ENCODE results near the gene ZNF697.
A peak's percentile ranks its signal among the peaks of the same experiment; 100 is the strongest.
"Not testable (repeated sequence)": the region's sequence is repeated elsewhere in the genome, so short reads cannot be mapped to it uniquely, and the experiment has no call there.

ZNF697 gene

GRCh38 chr1:119632103-119632490 is 16.0 kb downstream of the ZNF697 start:
- FAIRE-seq (no peak), DNase-seq (ENCODE audit: insufficient read length, low spot score) (no peak)
- TF ChIP-seq POLR2A (IDR thresholded peaks at IDR 0.05; ENCODE audit: low read depth, low read length): no peak

DNA sequence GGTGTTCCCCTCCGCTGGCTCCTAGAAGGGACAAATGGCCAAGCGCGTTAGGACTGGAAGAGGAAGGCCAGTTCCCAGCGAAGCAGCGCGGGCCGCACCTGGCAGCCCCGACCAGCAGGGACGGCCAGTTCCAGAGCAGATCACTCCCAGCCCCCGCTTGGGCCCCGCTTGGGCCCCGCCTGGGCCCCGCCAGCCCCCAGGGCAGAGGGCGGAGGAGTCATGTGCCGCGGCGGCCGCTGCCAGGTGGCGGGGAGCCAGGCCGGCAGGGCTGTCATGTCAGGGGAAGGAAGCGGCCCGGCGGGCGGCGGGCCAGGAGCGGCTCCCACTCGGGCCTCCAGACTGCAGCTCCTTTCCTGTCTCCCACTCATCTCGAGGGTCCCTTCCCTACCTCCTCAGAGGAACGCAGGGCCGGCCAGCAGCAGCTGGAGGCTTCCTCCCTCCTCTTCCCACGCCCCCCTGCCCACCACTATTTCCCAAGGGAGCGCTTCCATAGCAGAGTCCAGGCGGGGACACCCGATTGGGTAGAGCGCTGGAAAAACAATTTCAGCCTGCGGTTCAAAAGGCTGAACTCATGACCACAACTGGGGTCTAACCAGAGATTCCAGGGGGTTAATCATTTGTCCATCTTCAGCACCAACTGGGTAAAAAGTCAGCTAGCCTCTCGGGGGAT is 16.5 kb downstream of the ZNF697 start:
- TF ChIP-seq POLR2A (IDR thresholded peaks at IDR 0.05; ENCODE audit: low read depth, low read length): no peak
- FAIRE-seq (no peak), DNase-seq (ENCODE audit: insufficient read length, low spot score) (no peak)

- TF ChIP-seq POLR2A (IDR thresholded peaks at IDR 0.05; ENCODE audit: low read depth, low read length): no peak
- FAIRE-seq: no peak
- DNase-seq (ENCODE audit: insufficient read length, low spot score): no peak
These were observed 17.0 kb downstream of the ZNF697 start for GRCh38 chr1:119631086-119631432.

DNA sequence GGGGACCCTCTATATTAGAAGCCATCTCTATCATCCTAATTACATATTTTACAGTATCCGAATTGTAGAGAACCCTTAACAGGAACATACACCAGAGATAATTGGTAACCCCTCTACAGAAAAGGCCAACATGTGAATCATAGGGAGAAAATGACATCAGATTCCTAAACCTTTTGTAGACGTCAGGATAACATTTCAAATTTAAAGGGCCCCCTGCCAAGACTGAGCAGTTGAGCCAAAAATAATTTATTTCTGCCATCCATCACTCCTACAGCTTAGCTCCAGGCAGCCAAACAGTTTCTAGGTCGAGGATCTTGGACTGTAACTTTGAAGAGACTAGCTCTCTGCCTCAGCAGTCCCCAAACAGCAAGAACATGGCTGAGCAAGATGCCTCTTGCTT is 21.2 kb downstream of the ZNF697 start:
- TF ChIP-seq POLR2A (IDR thresholded peaks at IDR 0.05; ENCODE audit: low read depth, low read length): no peak
- DNase-seq (ENCODE audit: insufficient read length, low spot score): no peak
- FAIRE-seq: no peak

DNA sequence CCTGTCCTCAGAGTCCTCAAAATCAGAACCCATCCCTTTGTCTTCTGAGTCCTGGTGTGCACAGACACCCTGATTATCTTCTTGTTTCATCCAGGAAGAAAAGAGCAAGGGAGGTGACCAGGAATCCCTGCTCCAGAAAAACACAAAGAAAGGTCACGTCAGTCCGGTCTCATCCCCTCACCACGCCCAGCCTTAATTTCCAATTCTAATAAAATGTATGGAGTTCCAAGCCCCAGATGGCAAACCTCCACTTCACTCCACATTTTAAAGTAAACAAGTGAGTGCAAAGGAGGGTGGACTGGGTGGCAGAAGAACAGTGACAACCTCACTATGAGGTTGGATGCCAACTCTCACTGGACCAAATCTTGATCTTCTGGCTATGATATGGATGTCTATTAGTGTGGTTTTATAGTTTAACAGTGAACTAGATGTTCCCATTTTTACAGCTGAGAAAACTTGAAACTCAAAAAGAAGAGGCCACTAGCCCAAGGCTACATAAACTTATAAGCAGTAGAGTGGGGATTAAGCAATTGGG is 22.0 kb downstream of the ZNF697 start:
- FAIRE-seq: no peak
- TF ChIP-seq POLR2A (IDR thresholded peaks at IDR 0.05; ENCODE audit: low read depth, low read length): no peak
- no peak for DNase-seq (ENCODE audit: insufficient read length, low spot score)

DNA sequence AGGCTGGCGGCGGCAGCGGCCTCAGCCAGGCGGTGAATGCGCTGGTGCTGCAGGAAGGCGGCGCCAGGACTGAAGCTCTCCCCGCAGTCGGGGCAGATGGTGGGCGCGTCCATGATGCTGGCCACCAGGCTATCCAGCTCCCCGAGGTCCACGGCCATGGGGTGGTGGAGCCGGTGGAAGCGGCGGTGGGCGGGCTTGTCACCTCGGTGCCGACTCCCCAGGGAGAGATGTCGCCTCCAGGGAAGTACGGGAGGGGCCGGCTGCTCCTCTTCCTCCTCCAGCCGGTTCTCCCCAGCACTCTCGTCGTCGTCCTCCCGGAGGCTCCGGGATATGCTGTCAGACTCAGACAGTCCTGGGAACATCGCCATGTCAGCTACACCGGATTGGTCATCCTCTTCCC is 24.4 kb downstream of the ZNF697 start:
- FAIRE-seq: no peak
- no peak for DNase-seq (ENCODE audit: insufficient read length, low spot score)
- TF ChIP-seq POLR2A (IDR thresholded peaks at IDR 0.05; ENCODE audit: low read depth, low read length): no peak

GRCh38 chr1:119623193-119623515 is 24.9 kb downstream of the ZNF697 start:
- no peak for FAIRE-seq
- no peak for TF ChIP-seq POLR2A (IDR thresholded peaks at IDR 0.05; ENCODE audit: low read depth, low read length)
- no peak for DNase-seq (ENCODE audit: insufficient read length, low spot score)

DNA sequence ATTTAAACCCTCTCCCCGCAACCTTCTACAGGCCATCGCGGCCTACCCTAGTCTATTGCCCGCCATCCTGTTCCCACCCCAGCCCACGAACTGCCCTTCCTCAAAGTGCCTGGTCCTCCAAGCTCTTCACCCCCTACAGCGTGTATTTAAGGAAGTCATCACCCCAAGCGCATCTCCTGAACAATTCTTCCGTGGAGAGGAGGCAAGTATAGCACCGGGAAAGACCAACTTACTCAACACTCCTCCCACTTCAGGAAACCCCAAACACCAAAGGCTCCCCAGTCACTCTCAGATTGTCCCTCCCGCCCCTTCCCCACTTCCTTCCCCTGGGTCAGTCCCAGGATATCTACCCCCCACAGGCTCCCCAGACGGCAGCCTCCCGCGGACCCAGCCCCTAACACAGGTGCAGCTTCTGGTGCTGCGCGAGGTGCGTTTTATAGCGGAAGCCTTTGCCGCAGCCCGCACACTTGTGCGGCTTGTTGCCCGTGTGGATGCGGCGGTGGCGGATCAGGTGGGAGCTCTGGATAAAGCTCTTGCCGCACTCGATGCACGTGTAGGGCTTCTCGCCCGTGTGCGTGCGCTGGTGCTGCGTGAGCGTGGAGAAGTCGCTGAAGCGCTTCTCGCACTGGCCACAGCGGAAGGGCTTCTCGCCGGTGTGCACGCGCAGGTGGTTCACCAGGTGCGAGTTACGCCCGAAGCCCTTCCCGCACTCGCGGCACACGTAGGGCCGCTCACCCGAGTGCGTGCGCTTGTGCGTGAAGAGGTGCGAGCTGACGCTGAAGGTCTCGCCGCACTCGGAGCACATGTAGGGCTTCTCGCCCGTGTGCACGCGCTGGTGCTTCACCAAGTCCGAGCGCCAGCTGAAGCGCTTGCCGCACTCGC is 25.5 kb downstream of the ZNF697 start:
- no peak for TF ChIP-seq POLR2A (IDR thresholded peaks at IDR 0.05; ENCODE audit: low read depth, low read length)
- DNase-seq (ENCODE audit: insufficient read length, low spot score): no peak
- FAIRE-seq: no peak

- no peak for TF ChIP-seq POLR2A (IDR thresholded peaks at IDR 0.05; ENCODE audit: low read depth, low read length)
- FAIRE-seq: no peak
- no peak for DNase-seq (ENCODE audit: insufficient read length, low spot score)
These were observed 26.4 kb downstream of the ZNF697 start for GRCh38 chr1:119621705-119622104.

- FAIRE-seq (no peak), DNase-seq (ENCODE audit: insufficient read length, low spot score) (no peak)
- no peak for TF ChIP-seq POLR2A (IDR thresholded peaks at IDR 0.05; ENCODE audit: low read depth, low read length)
These were observed 30.0 kb downstream of the ZNF697 start for GRCh38 chr1:119617751-119618691.

DNA sequence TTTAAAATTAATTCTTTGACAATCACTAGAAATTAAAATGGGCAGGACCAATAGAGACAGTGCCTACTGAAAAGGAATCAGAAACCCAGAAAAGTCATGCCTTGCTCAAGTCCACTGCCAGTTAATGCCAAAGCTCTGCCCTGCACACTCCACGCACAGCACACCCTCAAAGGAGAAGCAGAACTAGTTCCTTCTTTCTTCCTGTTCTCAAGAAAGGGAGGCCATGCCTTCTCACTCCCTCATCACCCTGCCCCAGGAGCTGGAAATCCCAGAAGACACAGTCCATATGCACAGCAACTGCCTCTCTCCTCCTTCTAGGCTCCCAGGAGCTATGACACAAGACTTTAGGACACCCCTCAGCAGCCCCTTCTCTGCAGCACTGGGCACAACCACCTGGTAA is 31.3 kb downstream of the ZNF697 start:
- DNase-seq (ENCODE audit: insufficient read length, low spot score); FAIRE-seq: not testable (repeated sequence)

DNA sequence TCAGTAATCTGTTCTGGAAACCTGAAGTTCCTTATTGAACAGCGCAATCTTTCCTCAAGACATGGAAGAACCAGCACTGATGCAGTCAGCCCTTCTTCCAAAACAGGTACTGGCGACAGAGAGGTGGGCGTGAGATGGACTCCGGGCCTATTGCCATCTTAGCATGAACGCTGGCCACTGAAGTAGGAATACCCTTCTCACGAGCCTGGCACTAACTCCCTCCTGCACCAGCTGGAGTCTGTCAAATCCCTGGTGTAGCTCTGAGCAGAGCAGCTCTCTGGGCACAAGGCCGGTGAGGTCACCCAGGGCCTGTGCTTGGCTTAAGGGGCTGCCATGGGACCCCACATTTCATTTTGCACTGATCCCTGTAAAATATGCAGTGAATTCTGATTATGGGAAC is 33.0 kb downstream of the ZNF697 start:
- not testable (repeated sequence) for FAIRE-seq; DNase-seq (ENCODE audit: insufficient read length, low spot score)

DNA sequence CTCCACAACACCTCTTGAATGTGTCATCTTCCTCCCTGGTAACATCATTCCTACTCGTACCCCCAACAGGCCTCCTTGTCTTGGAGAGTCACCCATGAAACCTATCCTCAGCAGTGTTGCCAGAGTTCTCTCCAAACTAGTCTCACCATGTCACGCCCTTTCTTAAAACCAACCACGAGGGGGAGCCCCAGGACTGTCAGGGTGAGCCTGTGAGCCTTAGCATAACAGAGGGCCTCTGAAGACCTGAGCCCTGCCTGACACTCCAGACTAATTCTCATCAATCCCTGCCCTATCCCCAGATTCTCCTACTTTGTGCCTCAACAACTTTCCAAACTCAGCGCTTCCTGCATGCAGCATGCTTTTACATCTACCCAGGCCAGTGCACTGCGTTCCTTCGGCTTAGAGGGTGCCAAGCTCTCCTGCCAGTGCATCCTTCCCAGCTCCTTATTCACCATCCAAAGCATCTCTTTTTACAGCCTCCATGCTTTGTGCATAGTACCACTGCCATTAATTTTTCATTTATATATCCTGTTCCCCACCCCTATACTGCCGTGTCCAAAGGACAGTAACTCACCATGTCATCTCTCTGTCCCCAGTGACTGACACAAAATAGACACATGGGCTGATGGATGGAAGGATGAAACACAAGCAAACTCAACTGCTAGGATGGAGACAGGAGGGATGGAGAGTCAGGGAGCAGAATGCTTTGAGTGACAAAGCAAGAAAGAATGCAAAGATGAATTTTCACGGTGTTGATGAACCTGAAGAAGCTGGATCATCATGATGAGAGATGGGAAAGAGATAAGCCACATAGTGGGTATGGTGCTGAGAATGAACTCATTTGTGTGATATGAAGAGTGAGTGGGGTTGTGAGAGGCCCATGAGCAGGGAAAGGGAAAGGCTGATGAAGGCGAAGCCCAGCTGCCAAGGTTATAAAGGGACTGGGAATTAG is 34.0 kb downstream of the ZNF697 start:
- DNase-seq (ENCODE audit: insufficient read length, low spot score) (peak; percentile 69), FAIRE-seq (peak; percentile 68)
- no peak for TF ChIP-seq POLR2A (IDR thresholded peaks at IDR 0.05; ENCODE audit: low read depth, low read length)
